Measurements from ENCODE around the gene USH2A.

The USH2A gene

DNA sequence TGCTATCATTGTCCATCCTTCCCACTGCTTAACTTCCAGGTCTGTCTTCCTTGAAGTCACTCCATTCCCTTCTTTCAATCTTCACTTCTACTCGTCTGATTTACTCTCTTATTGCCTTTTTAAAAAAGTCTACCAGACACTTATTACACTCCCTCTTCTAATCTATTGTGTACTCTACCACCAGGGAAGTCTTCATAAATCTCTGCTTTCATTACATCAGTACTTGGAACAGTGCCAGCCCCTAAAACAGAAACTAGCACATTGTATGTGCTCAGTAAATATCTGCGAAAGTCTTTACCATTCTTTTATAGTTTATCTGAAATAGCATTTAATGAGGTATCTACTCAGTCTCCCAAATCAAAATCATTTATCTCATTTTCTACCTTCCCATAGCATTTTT is 236.4 kb downstream of the USH2A start:
- ChIA-PET POLR2A (no interaction called here), CTCF (no interaction called here)
- TF ChIP-seq, protein P1, sequence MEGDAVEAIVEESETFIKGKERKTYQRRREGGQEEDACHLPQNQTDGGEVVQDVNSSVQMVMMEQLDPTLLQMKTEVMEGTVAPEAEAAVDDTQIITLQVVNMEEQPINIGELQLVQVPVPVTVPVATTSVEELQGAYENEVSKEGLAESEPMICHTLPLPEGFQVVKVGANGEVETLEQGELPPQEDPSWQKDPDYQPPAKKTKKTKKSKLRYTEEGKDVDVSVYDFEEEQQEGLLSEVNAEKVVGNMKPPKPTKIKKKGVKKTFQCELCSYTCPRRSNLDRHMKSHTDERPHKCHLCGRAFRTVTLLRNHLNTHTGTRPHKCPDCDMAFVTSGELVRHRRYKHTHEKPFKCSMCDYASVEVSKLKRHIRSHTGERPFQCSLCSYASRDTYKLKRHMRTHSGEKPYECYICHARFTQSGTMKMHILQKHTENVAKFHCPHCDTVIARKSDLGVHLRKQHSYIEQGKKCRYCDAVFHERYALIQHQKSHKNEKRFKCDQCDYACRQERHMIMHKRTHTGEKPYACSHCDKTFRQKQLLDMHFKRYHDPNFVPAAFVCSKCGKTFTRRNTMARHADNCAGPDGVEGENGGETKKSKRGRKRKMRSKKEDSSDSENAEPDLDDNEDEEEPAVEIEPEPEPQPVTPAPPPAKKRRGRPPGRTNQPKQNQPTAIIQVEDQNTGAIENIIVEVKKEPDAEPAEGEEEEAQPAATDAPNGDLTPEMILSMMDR (IDR thresholded peaks at IDR 0.05; ENCODE audit: control extremely low read depth, extremely low read depth, low read depth, missing control alignments), result no peak
- no peak for DNase-seq (ENCODE audit: extremely low spot score)

GRCh38 chr1:216186141-216186540 is 237.1 kb downstream of the USH2A start:
- ChIA-PET CTCF (interaction anchor here (1.3 to 1.9 kb wide), 2 partner anchors 18 to 35 kb away, joined by 3 to 5 read pairs; no protein-coding TSS in a partner anchor), POLR2A (no interaction called here)
- DNase-seq (ENCODE audit: extremely low spot score), result no peak
- TF ChIP-seq, protein P1 (IDR thresholded peaks at IDR 0.05; ENCODE audit: control extremely low read depth, extremely low read depth, low read depth, missing control alignments), result no peak

GRCh38 chr1:216184126-216184680 is 239.0 kb downstream of the USH2A start:
- no peak for DNase-seq (ENCODE audit: extremely low spot score)
- ChIA-PET POLR2A (no interaction called here), CTCF (interaction anchor here (1.3 to 1.9 kb wide), 2 partner anchors 9 to 37 kb away, joined by 5 read pairs; no protein-coding TSS in a partner anchor)
- TF ChIP-seq, protein P1 (IDR thresholded peaks at IDR 0.05; ENCODE audit: control extremely low read depth, extremely low read depth, low read depth, missing control alignments), result no peak

- POLR2A ChIA-PET, result no interaction called here
- CTCF ChIA-PET, result interaction anchor here (1.3 to 1.4 kb wide), 2 partner anchors 9 to 10 kb away, joined by 3 to 5 read pairs; no protein-coding TSS in a partner anchor
- TF ChIP-seq, protein P1 (IDR thresholded peaks at IDR 0.05; ENCODE audit: control extremely low read depth, extremely low read depth, low read depth, missing control alignments), result no peak
- DNase-seq (ENCODE audit: extremely low spot score), result no peak
Measured at GRCh38 chr1:216183454-216183853, 239.8 kb downstream of the USH2A start.

DNA sequence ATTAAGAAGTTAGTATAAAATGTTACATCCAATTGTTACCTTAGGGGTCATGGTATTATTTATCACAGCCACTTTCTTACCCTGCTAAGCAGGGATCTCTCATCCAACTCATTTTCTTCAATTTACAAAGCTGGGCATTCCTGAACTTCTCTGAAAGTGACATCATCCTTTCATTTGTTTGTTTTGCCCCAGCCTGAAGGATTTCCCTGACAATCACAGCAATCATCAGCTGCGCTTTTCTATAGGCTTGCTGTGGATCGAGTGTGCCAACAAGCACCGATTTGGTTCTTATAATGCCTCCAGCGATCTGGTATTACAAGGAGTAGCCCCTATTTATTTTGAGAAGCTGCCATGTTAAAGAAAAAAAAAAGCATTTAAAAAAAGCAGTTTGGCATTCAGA is 240.2 kb downstream of the USH2A start:
- POLR2A ChIA-PET, result no interaction called here
- CTCF ChIA-PET, result interaction anchor here (1.3 to 1.4 kb wide), 2 partner anchors 10 kb away, joined by 3 to 5 read pairs; no protein-coding TSS in a partner anchor
- DNase-seq (ENCODE audit: extremely low spot score), result no peak
- TF ChIP-seq, protein P1 (IDR thresholded peaks at IDR 0.05; ENCODE audit: control extremely low read depth, extremely low read depth, low read depth, missing control alignments), result no peak

- CTCF ChIA-PET, result interaction anchor here (0.7 kb wide), 1 partner anchor 9 kb away, joined by 3 read pairs; no protein-coding TSS in a partner anchor
- no peak for DNase-seq (ENCODE audit: extremely low spot score)
- TF ChIP-seq, protein P1 (IDR thresholded peaks at IDR 0.05; ENCODE audit: control extremely low read depth, extremely low read depth, low read depth, missing control alignments), result no peak
- POLR2A ChIA-PET, result no interaction called here
Measured at GRCh38 chr1:216181590-216181989, 241.7 kb downstream of the USH2A start.
